ENCODE results near the gene FAM161A. TPM values are rescaled to one million over a fixed set of nuclear protein-coding genes. Genes with fewer than 3 reads are reported as not detected.
"Not testable (repeated sequence)": the region's sequence is repeated elsewhere in the genome, so short reads cannot be mapped to it uniquely, and the experiment has no call there.

The FAM161A gene
- total RNA-seq, 1 donor from 2014 or later, result 12.3 TPM

GRCh38 chr2:61876400-61876799, 22.5 kb upstream of the FAM161A start:
- no peaks in the 10 kb centered on the region for H3K9me3 Mint-ChIP-seq
- no peak overlapping the region for H3K27ac Mint-ChIP-seq
- DNase-seq (ENCODE audit: extremely low spot score, unreplicated experiment), result no peak
- peaks cover 28% of the 10 kb centered on the region for H3K36me3 Mint-ChIP-seq
- no peak overlapping the region for H3K4me3 Mint-ChIP-seq
- no peaks in the 10 kb centered on the region for H3K27me3 Mint-ChIP-seq
- TF ChIP-seq, protein P1, sequence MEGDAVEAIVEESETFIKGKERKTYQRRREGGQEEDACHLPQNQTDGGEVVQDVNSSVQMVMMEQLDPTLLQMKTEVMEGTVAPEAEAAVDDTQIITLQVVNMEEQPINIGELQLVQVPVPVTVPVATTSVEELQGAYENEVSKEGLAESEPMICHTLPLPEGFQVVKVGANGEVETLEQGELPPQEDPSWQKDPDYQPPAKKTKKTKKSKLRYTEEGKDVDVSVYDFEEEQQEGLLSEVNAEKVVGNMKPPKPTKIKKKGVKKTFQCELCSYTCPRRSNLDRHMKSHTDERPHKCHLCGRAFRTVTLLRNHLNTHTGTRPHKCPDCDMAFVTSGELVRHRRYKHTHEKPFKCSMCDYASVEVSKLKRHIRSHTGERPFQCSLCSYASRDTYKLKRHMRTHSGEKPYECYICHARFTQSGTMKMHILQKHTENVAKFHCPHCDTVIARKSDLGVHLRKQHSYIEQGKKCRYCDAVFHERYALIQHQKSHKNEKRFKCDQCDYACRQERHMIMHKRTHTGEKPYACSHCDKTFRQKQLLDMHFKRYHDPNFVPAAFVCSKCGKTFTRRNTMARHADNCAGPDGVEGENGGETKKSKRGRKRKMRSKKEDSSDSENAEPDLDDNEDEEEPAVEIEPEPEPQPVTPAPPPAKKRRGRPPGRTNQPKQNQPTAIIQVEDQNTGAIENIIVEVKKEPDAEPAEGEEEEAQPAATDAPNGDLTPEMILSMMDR (conservative IDR thresholded peaks at IDR 0.05), result no peak
- H3K4me1 Mint-ChIP-seq (ENCODE audit: unreplicated experiment), result no peaks in the 10 kb centered on the region

- H3K4me1 Mint-ChIP-seq (ENCODE audit: unreplicated experiment); DNase-seq (ENCODE audit: extremely low spot score, unreplicated experiment); H3K4me3 Mint-ChIP-seq; H3K9me3 Mint-ChIP-seq; H3K27ac Mint-ChIP-seq; H3K27me3 Mint-ChIP-seq: not testable (repeated sequence)
- peaks cover 54% of the 10 kb centered on the region for H3K36me3 Mint-ChIP-seq
These were observed 12.7 kb upstream of the FAM161A start for GRCh38 chr2:61866482-61867089.

DNA sequence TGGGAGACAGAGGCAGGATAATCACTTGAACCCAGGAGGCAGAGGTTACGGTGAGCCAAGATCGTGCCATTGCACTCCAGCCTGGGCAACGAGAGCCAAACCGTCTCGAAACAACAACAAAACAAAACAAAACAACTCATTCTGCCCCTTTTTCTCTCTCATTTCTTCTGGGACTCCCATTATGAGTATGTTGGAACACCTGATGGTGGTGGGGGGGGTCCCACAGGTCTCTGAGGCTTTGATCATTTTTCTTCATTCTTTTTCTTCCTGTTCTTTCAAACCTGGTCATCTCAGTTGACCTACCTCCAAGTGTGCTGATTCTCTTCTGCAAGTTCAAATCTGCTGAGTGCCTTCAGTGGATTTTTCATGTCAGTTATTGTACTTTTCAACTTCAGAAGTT, 8.2 kb upstream of the FAM161A start:
- Mint-ChIP-seq H3K4me1 (ENCODE audit: unreplicated experiment) (no peaks in the 10 kb centered on the region), H3K27ac (no peak overlapping the region), H3K4me3 (no peak overlapping the region), H3K9me3 (peaks cover 4% of the 10 kb centered on the region), H3K27me3 (no peaks in the 10 kb centered on the region), H3K36me3 (peaks cover 37% of the 10 kb centered on the region)
- TF ChIP-seq, protein P1 (conservative IDR thresholded peaks at IDR 0.05), result no peak
- no peak for DNase-seq (ENCODE audit: extremely low spot score, unreplicated experiment)

GRCh38 chr2:61857224-61857623, 3.4 kb upstream of the FAM161A start:
- TF ChIP-seq, protein P1 (conservative IDR thresholded peaks at IDR 0.05), result no peak
- no peaks in the 10 kb centered on the region for H3K9me3 Mint-ChIP-seq
- no peak overlapping the region for H3K4me3 Mint-ChIP-seq
- H3K27me3 Mint-ChIP-seq, result no peaks in the 10 kb centered on the region
- peaks cover 8% of the 10 kb centered on the region for H3K4me1 Mint-ChIP-seq (ENCODE audit: unreplicated experiment)
- H3K27ac Mint-ChIP-seq, result no peak overlapping the region
- H3K36me3 Mint-ChIP-seq, result peaks cover 7% of the 10 kb centered on the region
- DNase-seq (ENCODE audit: extremely low spot score, unreplicated experiment), result no peak

GRCh38 chr2:61855318-61855613, 1.4 kb upstream of the FAM161A start:
- TF ChIP-seq, protein P1 (conservative IDR thresholded peaks at IDR 0.05), result no peak
- peaks cover 11% of the 10 kb centered on the region for H3K4me1 Mint-ChIP-seq (ENCODE audit: unreplicated experiment)
- H3K27ac Mint-ChIP-seq, result peak overlapping the region; percentile 89
- no peaks in the 10 kb centered on the region for H3K36me3 Mint-ChIP-seq
- H3K4me3 Mint-ChIP-seq, result peak overlapping the region; percentile 95
- no peaks in the 10 kb centered on the region for H3K27me3 Mint-ChIP-seq
- no peaks in the 10 kb centered on the region for H3K9me3 Mint-ChIP-seq
- DNase-seq (ENCODE audit: extremely low spot score, unreplicated experiment), result no peak

DNA sequence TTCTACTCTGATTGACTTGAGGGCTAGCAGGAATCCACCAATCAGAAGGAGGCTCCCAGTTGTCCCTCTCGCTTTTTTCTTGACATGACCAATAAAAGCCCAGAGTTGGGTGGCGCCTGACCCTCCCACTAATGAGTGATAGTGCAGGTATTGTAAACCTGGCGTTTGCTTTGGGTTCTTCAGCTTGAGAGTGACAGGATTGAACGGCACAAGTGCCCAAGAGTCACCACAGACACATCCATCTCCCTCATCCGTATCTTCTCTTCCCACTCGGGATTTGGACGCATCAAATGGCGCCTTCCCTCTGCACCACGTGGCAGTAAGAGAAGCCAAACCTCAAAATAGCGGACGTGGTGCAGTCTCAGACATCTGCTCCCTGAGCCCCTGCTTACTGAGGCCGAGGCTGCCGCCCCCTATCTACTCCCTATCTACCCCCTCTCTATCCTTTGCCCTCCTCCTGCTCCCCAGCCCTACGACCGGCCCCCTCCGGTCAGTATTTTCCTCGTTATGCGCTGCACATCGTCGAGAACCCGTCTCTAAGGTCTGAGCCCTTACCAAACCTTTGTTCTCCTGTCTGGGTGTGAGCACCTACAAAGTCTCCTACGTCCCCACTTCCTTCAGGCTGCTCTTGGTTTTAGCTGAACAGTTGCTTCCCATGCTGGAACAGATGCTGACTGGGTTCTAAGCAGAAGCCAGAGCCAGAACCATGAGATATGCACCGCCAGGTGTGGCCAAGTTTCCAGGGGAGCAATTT, 881 bp upstream of the FAM161A start:
- H3K4me3 Mint-ChIP-seq, result peak overlapping the region; percentile 95
- DNase-seq (ENCODE audit: extremely low spot score, unreplicated experiment), result peak; percentile 87
- no peaks in the 10 kb centered on the region for H3K27me3 Mint-ChIP-seq
- H3K27ac Mint-ChIP-seq, result peak overlapping the region; percentile 89
- H3K4me1 Mint-ChIP-seq (ENCODE audit: unreplicated experiment), result peaks cover 11% of the 10 kb centered on the region
- H3K9me3 Mint-ChIP-seq, result no peaks in the 10 kb centered on the region
- H3K36me3 Mint-ChIP-seq, result no peaks in the 10 kb centered on the region
- TF ChIP-seq, protein P1 (conservative IDR thresholded peaks at IDR 0.05), result peak; percentile 14
